IMR-90 (cell line): ENCODE data around the gene HS6ST3. TPM values are rescaled to one million over a fixed set of nuclear protein-coding genes. Genes with fewer than 3 reads are reported as not detected.

Experiments used
- ATAC-seq: fragments of 200-7000 bp; cut with Tn5 transposase; 2 replicates; pipeline ENCODE4 v1.9.1; 2020; ENCODE audit warnings: low read depth, mild to moderate bottlenecking, moderate library complexity
- BruUV-seq: library from RNA; stranded (reverse); fragments of 400-500 nt; replicated peaks from 2 replicates; lab custom pipeline; 2021; lab: Mats Ljungman, UMichigan
- CTCF ChIA-PET: fragments of 300-600 bp; formaldehyde crosslinking; extraction: SDS; loops from one replicate; lab custom pipeline; 2021; ENCODE audit warnings: antibody characterized with exemption; lab: Yijun Ruan, JAX
- POLR2A ChIA-PET: fragments of 300-600 bp; sonication (Branson Sonifier 250); formaldehyde crosslinking; loops from one replicate; lab custom pipeline; 2022; ENCODE audit warnings: antibody characterized with exemption; ENCODE audit not compliant: unreplicated experiment; lab: Charles Lee
- DNase-seq: peaks from one replicate; pipeline ENCODE4 v3.0.0; 2013
- H2AFZ ChIP-seq: replicated peaks from 2 replicates; pipeline ENCODE3; 2013; ENCODE audit warnings: low read length, mild to moderate bottlenecking; ENCODE audit not compliant: poor library complexity
- H2AK5ac ChIP-seq: 2 replicates; pipeline ENCODE4 v1.6.1; 2013; ENCODE audit warnings: low read depth, low read length, inconsistent platforms
- H2AK9ac ChIP-seq: replicated peaks from 2 replicates; pipeline ENCODE3; 2013; ENCODE audit warnings: mild to moderate bottlenecking, low read depth, low read length, moderate library complexity; ENCODE audit not compliant: poor library complexity
- H2BK120ac ChIP-seq: 2 replicates; pipeline ENCODE4 v1.6.1; 2013; ENCODE audit warnings: low read depth, low read length, inconsistent platforms
- H2BK15ac ChIP-seq: 3 replicates; pipeline ENCODE4 v1.6.1; 2013; ENCODE audit warnings: low read depth, low read length, inconsistent platforms
- H2BK20ac ChIP-seq: 2 replicates; pipeline ENCODE4 v1.6.1; 2013; ENCODE audit warnings: low read depth, mild to moderate bottlenecking, inconsistent platforms, low read length, moderate library complexity
- H2BK5ac ChIP-seq: 2 replicates; pipeline ENCODE4 v1.6.1; 2013; ENCODE audit warnings: mild to moderate bottlenecking, low read depth, low read length, inconsistent platforms; ENCODE audit not compliant: poor library complexity, severe bottlenecking
- H3K14ac ChIP-seq: replicated peaks from 2 replicates; pipeline ENCODE4 v1.6.1; 2013; ENCODE audit warnings: low read depth, low read length, inconsistent platforms
- H3K18ac ChIP-seq: 2 replicates; pipeline ENCODE4 v1.6.1; 2013; ENCODE audit warnings: low read depth, low read length, control low read depth
- H3K23ac ChIP-seq: 2 replicates; pipeline ENCODE4 v1.6.1; 2013; ENCODE audit warnings: low read depth, low read length, inconsistent platforms
- H3K27ac ChIP-seq: 2 replicates; pipeline ENCODE4 v1.5.1; 2013; ENCODE audit warnings: mild to moderate bottlenecking, control low read depth, low read length; ENCODE audit not compliant: insufficient read depth
- H3K27me3 ChIP-seq: 2 replicates; pipeline ENCODE4 v1.6.1; 2013; ENCODE audit warnings: low read length; ENCODE audit not compliant: control insufficient read depth, insufficient read depth
- H3K36me3 ChIP-seq: 2 replicates; pipeline ENCODE4 v1.6.1; 2013; ENCODE audit warnings: low read length, mixed read lengths; ENCODE audit not compliant: control insufficient read depth, insufficient read depth
- H3K4ac ChIP-seq: 2 replicates; pipeline ENCODE4 v1.6.1; 2013; ENCODE audit warnings: low read depth, low read length, inconsistent platforms
- H3K4me1 ChIP-seq: 2 replicates; pipeline ENCODE4 v1.6.1; 2013; ENCODE audit warnings: low read length, mixed read lengths; ENCODE audit not compliant: control insufficient read depth, insufficient read depth
- H3K4me2 ChIP-seq: 2 replicates; pipeline ENCODE4 v1.6.1; 2013; ENCODE audit warnings: low read depth, mild to moderate bottlenecking, control low read depth, low read length, moderate library complexity
- H3K4me3 ChIP-seq: 2 replicates; pipeline ENCODE4 v1.5.1; 2013; ENCODE audit warnings: low read depth, mild to moderate bottlenecking, control low read depth, low read length, moderate library complexity; ENCODE audit not compliant: insufficient read depth
- H3K56ac ChIP-seq: 2 replicates; pipeline ENCODE4 v1.6.1; 2013; ENCODE audit warnings: low read length, inconsistent platforms; ENCODE audit not compliant: insufficient read depth; ENCODE audit errors: extremely low read depth
- H3K79me1 ChIP-seq, 2 experiments: 2 replicates each; pipeline ENCODE4 v1.6.1; 2013; ENCODE audit warnings: low read length in 2 of 2, inconsistent platforms in 1 of 2, low read depth in 1 of 2
- H3K9ac ChIP-seq: 2 replicates; pipeline ENCODE4 v1.6.1; 2013; ENCODE audit warnings: low read depth, low read length, control low read depth
- H3K9me1 ChIP-seq: 2 replicates; pipeline ENCODE4 v1.6.1; 2013; ENCODE audit warnings: low read length, inconsistent platforms; ENCODE audit not compliant: insufficient read depth
- H3K9me3 ChIP-seq: 2 replicates; pipeline ENCODE4 v1.6.1; 2013; ENCODE audit warnings: low read length; ENCODE audit not compliant: control insufficient read depth, insufficient read depth
- H4K20me1 ChIP-seq: 2 replicates; pipeline ENCODE4 v1.6.1; 2013; ENCODE audit warnings: low read length, inconsistent platforms; ENCODE audit not compliant: insufficient read depth
- H4K5ac ChIP-seq: 2 replicates; pipeline ENCODE4 v1.6.1; 2013; ENCODE audit warnings: mild to moderate bottlenecking, low read depth, low read length, control low read depth
- H4K8ac ChIP-seq, 2 experiments: 2 replicates each; pipeline ENCODE4 v1.6.1; 2013; ENCODE audit warnings: low read depth in 2 of 2, low read length in 2 of 2, control low read depth in 1 of 2, inconsistent platforms in 1 of 2
- H4K91ac ChIP-seq: 2 replicates; pipeline ENCODE4 v1.6.1; 2013; ENCODE audit warnings: low read depth, low read length, inconsistent platforms; ENCODE audit not compliant: insufficient read depth
- BHLHE40 ChIP-seq: fragments of 150-350 bp; IDR thresholded peaks from 2 replicates; pipeline ENCODE4 v1.6.1; 2016; ENCODE audit warnings: mild to moderate bottlenecking, low read depth, low read length
- CEBPB ChIP-seq: IDR thresholded peaks from 2 replicates; pipeline ENCODE4 v1.6.1; 2012; ENCODE audit warnings: low read depth, low read length, improper control_type of control experiment
- FOS ChIP-seq: fragments of 150-350 bp; IDR thresholded peaks from 2 replicates; pipeline ENCODE4 v1.6.1; 2016; ENCODE audit warnings: low read depth, low read length
- MAFK ChIP-seq: IDR thresholded peaks from 2 replicates; pipeline ENCODE4 v1.6.1; 2012; ENCODE audit warnings: low read depth, low read length, improper control_type of control experiment
- MAZ ChIP-seq: IDR thresholded peaks from 2 replicates; pipeline ENCODE4 v1.6.1; 2012; ENCODE audit warnings: low read depth, mild to moderate bottlenecking, low read length, improper control_type of control experiment, moderate library complexity, borderline replicate concordance
- MXI1 ChIP-seq: IDR thresholded peaks from 2 replicates; pipeline ENCODE4 v1.6.1; 2012; ENCODE audit warnings: low read depth, mild to moderate bottlenecking, low read length, moderate library complexity, borderline replicate concordance
- NFE2L2 ChIP-seq: fragments of 150-350 bp; IDR thresholded peaks from 2 replicates; pipeline ENCODE4 v1.6.1; 2016; ENCODE audit warnings: low read depth, mild to moderate bottlenecking, low read length
- POLR2A ChIP-seq: IDR thresholded peaks from 2 replicates; pipeline ENCODE4 v1.6.1; 2012; ENCODE audit warnings: mild to moderate bottlenecking, low read depth, low read length
- RAD21 ChIP-seq: IDR thresholded peaks from 2 replicates; pipeline ENCODE4 v1.6.1; 2012; ENCODE audit warnings: low read length, improper control_type of control experiment
- RCOR1 ChIP-seq: IDR thresholded peaks from 2 replicates; pipeline ENCODE4 v1.6.1; 2012; ENCODE audit warnings: mild to moderate bottlenecking, low read length, improper control_type of control experiment; ENCODE audit not compliant: insufficient replicate concordance
- RFX5 ChIP-seq: IDR thresholded peaks from 2 replicates; pipeline ENCODE4 v1.8.0; 2012; ENCODE audit warnings: low read depth, mild to moderate bottlenecking, low read length, moderate library complexity
- SMC3 ChIP-seq: fragments of 150-350 bp; IDR thresholded peaks from 2 replicates; pipeline ENCODE4 v1.6.1; 2016; ENCODE audit warnings: low read depth, mild to moderate bottlenecking, antibody characterized with exemption, low read length, moderate library complexity
- USF2 ChIP-seq: fragments of 150-350 bp; IDR thresholded peaks from 2 replicates; pipeline ENCODE4 v1.6.1; 2017; ENCODE audit warnings: mild to moderate bottlenecking, antibody characterized with exemption, low read length, low read depth
- WGBS, 2 experiments: methylation state at CpG; one replicate each; pipeline versions ENCODE4 v1.1.5 to v1.1.7; 2013; ENCODE audit warnings: missing lambda C conversion rate in 2 of 2; ENCODE audit not compliant: insufficient read length in 1 of 2; ENCODE audit errors: extremely low coverage in 2 of 2; 5-methylcytosine and 5-hydroxymethylcytosine counted together
- dilution Hi-C: fragments of 300-500 bp; cut with HindIII; formaldehyde crosslinking; loops from one replicate; pipeline ENCODE4 v1.14.3; 2018; ENCODE audit warnings: low sequenced_read_pairs; ENCODE audit not compliant: unreplicated experiment
- in situ Hi-C: fragments of 300-500 bp; cut with MboI; formaldehyde crosslinking; loops from 3 replicates; pipeline ENCODE4 v1.14.3; 2019; ENCODE audit warnings: low sequenced_read_pairs, inconsistent platforms, mixed read lengths
- intact Hi-C: fragments of 100-400 bp; cut with micrococcal nuclease; formaldehyde crosslinking; loops from 2 replicates; pipeline ENCODE4 v1.10.0; 2022
- polyA plus RNA-seq, 3 experiments: library from polyadenylated mRNA; depleted of rRNA; stranded (reverse); fragments of >200 nt; gene quantifications; 2 replicates each; pipeline ENCODE4 v1.2.3, GENCODE V29; 2012; ENCODE audit warnings: low replicate concordance in 1 of 3
- total RNA-seq: library from RNA; depleted of rRNA; stranded (reverse); fragments of >200 nt; gene quantifications from 2 replicates; pipeline ENCODE4 v1.2.3, GENCODE V29; 2012
- TF ChIP-seq, protein P1 (sequence below): conservative IDR thresholded peaks from 2 replicates; pipeline ENCODE4 v1.5.1; 2012; ENCODE audit warnings: mild to moderate bottlenecking, low read depth, low read length, improper control_type of control experiment
- TF ChIP-seq, protein P2 (sequence below): fragments of 150-350 bp; IDR thresholded peaks from 2 replicates; pipeline ENCODE4 v1.6.1; 2016; ENCODE audit warnings: low read depth, mild to moderate bottlenecking, low read length, moderate library complexity, borderline replicate concordance

Gene HS6ST3
- total and polyA plus RNA-seq, 2 of the 4 experiments (the other 2 are of a cell fraction): not detected

- Histone ChIP-seq H3K23ac (no peak overlapping the region), H3K4ac (no peak overlapping the region), H3K36me3 (no peaks in the 10 kb centered on the region), H3K4me3 (no peak overlapping the region), H3K27me3 (no peaks in the 10 kb centered on the region), H3K27ac (no peak overlapping the region), H3K79me1 (no peaks in the 10 kb centered on the region), H2BK20ac (no peak overlapping the region), H4K91ac (no peak overlapping the region), H4K5ac (no peak overlapping the region), H3K9me3 (peaks cover 2% of the 10 kb centered on the region; the same call in 1 of the 2 replicates), H2BK120ac (no peak overlapping the region), H2AFZ (no peak overlapping the region), H3K18ac (no peak overlapping the region), H4K8ac (no peak overlapping the region), H3K9ac (no peak overlapping the region), H2AK9ac (no peak overlapping the region), H3K4me1 (no peaks in the 10 kb centered on the region), H3K56ac (no peak overlapping the region), H4K20me1 (no peaks in the 10 kb centered on the region), H3K4me2 (no peak overlapping the region), H2BK15ac (no peak overlapping the region), H3K9me1 (no peaks in the 10 kb centered on the region), H3K14ac (no peak overlapping the region), H2AK5ac (no peak overlapping the region), H2BK5ac (no peak overlapping the region)
- intact Hi-C loops (no loop called here), in situ Hi-C loops (no loop called here), dilution Hi-C loops (no loop called here)
- DNase-seq (no peak), ATAC-seq (no peak)
- POLR2A ChIA-PET: no interaction called here
- BruUV-seq: no TSS peak
- no CpG with 5 or more reads among the region's 4 CpGs for WGBS, 2 experiments
- CTCF ChIA-PET: no interaction called here
- TF ChIP-seq CEBPB (no peak), NFE2L2 (no peak), MXI1 (no peak), POLR2A (no peak), MAZ (no peak), BHLHE40 (no peak), FOS (no peak), USF2 (no peak), RAD21 (no peak), RFX5 (no peak), MAFK (no peak), SMC3 (no peak), RCOR1 (no peak)
- TF ChIP-seq, protein P1, sequence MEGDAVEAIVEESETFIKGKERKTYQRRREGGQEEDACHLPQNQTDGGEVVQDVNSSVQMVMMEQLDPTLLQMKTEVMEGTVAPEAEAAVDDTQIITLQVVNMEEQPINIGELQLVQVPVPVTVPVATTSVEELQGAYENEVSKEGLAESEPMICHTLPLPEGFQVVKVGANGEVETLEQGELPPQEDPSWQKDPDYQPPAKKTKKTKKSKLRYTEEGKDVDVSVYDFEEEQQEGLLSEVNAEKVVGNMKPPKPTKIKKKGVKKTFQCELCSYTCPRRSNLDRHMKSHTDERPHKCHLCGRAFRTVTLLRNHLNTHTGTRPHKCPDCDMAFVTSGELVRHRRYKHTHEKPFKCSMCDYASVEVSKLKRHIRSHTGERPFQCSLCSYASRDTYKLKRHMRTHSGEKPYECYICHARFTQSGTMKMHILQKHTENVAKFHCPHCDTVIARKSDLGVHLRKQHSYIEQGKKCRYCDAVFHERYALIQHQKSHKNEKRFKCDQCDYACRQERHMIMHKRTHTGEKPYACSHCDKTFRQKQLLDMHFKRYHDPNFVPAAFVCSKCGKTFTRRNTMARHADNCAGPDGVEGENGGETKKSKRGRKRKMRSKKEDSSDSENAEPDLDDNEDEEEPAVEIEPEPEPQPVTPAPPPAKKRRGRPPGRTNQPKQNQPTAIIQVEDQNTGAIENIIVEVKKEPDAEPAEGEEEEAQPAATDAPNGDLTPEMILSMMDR: no peak
- TF ChIP-seq, protein P2, sequence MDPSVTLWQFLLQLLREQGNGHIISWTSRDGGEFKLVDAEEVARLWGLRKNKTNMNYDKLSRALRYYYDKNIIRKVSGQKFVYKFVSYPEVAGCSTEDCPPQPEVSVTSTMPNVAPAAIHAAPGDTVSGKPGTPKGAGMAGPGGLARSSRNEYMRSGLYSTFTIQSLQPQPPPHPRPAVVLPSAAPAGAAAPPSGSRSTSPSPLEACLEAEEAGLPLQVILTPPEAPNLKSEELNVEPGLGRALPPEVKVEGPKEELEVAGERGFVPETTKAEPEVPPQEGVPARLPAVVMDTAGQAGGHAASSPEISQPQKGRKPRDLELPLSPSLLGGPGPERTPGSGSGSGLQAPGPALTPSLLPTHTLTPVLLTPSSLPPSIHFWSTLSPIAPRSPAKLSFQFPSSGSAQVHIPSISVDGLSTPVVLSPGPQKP: no peak
Measured at GRCh38 chr13:96734499-96734898, 644.6 kb downstream of the HS6ST3 start.
